Measurements from ENCODE around the gene WDR90. TPM values are rescaled to one million over a fixed set of nuclear protein-coding genes. Genes with fewer than 3 reads are reported as not detected.

The WDR90 gene
- total RNA-seq, 4 donors from 2014 or later = 8.2 to 22.7 (median 16.5) TPM

DNA sequence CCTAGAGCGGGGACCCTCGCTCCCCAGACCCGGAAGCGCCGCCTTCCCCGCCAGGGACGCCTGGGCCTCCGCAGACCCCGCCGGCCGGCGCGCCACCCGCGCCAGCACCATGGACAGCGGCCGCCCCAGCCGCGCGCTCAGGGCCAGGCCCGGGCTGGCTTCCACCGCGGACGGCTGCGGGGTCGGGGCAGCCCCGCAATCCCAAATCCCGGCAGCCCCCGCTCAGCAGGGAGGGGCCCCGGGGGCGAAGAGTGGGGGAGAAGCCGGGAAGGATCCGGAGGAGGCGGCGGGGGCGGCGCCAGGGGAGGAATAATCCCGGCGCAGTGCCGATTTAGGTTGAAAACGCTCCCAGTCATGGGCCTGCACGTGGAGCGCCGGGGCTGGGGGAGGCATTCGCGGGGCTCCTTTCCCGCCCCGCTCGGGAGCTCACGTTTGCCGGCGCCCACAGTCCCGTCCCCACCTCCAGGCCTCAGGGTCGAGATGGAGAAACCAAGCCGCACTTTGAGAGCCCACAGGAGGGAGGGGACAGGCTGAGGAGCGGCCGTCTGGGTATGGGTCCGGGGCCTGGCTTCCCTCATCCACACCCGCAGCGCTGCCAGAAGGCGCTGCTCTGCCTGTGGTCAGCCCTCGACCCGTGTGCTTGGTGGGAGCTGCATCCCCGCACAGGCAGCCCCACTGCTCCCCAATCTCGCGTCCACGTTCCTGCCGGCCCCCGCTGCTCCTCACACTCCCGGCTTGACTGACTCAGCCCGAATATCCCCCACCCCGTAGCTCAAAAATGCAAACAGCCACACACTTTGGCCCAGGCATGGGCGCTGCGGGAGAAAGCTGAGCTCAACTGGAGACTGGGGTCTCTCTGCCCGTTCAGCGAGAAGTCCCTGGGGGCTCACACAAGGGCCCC is 51.8 kb downstream of the WDR90 start:
- Histone ChIP-seq H3K27me3 (peaks cover 0 to 99% (median 61%) of the 10 kb centered on the region in 4 donors), H3K27ac (replicated peaks in 1 of 4) (no peak overlapping the region), H3K4me1 (peaks cover 0 to 33% (median 17%) of the 10 kb centered on the region in 4 donors), H3K36me3 (no peaks in the 10 kb centered on the region), H3K9me3 (no peaks in the 10 kb centered on the region), H3K4me3 (no peak overlapping the region)
- intact Hi-C loops (cut with DNase I) = no loop called here
- TF ChIP-seq, protein P1, sequence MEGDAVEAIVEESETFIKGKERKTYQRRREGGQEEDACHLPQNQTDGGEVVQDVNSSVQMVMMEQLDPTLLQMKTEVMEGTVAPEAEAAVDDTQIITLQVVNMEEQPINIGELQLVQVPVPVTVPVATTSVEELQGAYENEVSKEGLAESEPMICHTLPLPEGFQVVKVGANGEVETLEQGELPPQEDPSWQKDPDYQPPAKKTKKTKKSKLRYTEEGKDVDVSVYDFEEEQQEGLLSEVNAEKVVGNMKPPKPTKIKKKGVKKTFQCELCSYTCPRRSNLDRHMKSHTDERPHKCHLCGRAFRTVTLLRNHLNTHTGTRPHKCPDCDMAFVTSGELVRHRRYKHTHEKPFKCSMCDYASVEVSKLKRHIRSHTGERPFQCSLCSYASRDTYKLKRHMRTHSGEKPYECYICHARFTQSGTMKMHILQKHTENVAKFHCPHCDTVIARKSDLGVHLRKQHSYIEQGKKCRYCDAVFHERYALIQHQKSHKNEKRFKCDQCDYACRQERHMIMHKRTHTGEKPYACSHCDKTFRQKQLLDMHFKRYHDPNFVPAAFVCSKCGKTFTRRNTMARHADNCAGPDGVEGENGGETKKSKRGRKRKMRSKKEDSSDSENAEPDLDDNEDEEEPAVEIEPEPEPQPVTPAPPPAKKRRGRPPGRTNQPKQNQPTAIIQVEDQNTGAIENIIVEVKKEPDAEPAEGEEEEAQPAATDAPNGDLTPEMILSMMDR (IDR thresholded peaks at IDR 0.05) = no peak
- no peak for TF ChIP-seq POLR2A (IDR thresholded peaks at IDR 0.05; ENCODE audit: low read depth)
- no peak for TF ChIP-seq POLR2AphosphoS5 (IDR thresholded peaks at IDR 0.05)
- no peak for TF ChIP-seq EP300 (IDR thresholded peaks at IDR 0.05)
- WGBS = 32% methylated on average over 27 of the region's 76 CpGs
- DNase-seq (ENCODE audit: extremely low spot score) = no peak

DNA sequence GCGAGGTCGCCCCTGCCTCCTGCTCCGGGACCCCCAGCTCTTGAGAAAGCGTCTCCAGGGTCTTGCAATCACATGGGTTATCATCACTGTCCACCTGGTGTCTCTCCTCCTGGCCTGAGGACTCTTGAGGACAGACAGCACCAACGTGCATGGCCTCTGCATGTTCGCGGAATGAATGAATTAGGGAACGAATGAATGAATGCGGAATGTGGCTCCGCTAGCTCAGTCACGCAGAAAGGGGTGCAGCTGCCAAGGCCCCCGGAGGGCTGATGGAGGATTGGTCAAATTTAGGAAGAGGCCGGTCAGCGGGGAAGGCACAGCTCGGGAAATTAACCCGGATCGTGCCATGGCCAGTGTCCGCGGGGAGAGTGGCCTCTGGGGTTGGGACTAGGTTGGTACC is 53.2 kb downstream of the WDR90 start:
- Histone ChIP-seq H3K9me3 (no peaks in the 10 kb centered on the region), H3K36me3 (no peaks in the 10 kb centered on the region), H3K4me3 (no peak overlapping the region), H3K27ac (replicated peaks in 1 of 4) (no peak overlapping the region), H3K4me1 (peaks cover 5 to 40% (median 24%) of the 10 kb centered on the region in 4 donors), H3K27me3 (peaks cover 0 to 99% (median 67%) of the 10 kb centered on the region in 4 donors)
- DNase-seq (ENCODE audit: extremely low spot score) = no peak
- intact Hi-C loops (cut with DNase I) = no loop called here
- WGBS = 89% methylated on average over 19 of the region's 19 CpGs
- TF ChIP-seq POLR2AphosphoS5 (IDR thresholded peaks at IDR 0.05) = no peak
- no peak for TF ChIP-seq EP300 (IDR thresholded peaks at IDR 0.05)
- TF ChIP-seq, protein P1 (IDR thresholded peaks at IDR 0.05) = no peak
- no peak for TF ChIP-seq POLR2A (IDR thresholded peaks at IDR 0.05; ENCODE audit: low read depth)

DNA sequence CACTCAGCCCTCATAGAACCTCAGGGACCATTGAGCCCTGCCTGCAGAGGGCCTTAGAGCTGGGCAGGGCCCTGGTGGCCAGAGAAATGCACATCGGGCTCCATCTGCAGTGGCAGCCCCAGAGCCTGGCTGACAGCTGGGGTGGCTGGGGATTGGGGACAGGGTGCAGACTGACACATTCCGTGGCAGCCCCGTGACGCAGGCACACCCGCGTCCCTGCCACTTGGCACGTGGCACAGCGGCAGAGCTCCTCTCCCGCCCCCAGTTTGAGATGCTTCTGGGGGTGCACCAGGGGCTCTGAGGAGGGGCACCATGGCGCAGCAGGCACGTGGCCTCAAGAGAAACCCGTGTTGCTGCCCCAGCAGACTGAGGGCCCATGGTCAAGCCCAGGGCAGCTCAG is 54.2 kb downstream of the WDR90 start:
- Histone ChIP-seq H3K27ac (replicated peaks in 1 of 4) (no peak overlapping the region), H3K4me3 (no peak overlapping the region), H3K27me3 (peaks cover 0 to 99% (median 74%) of the 10 kb centered on the region in 4 donors), H3K36me3 (no peaks in the 10 kb centered on the region), H3K9me3 (no peaks in the 10 kb centered on the region), H3K4me1 (peaks cover 5 to 40% (median 24%) of the 10 kb centered on the region in 4 donors)
- no peak for DNase-seq (ENCODE audit: extremely low spot score)
- 86% methylated on average over 7 of the region's 12 CpGs for WGBS
- intact Hi-C loops (cut with DNase I) = no loop called here
- TF ChIP-seq EP300 (IDR thresholded peaks at IDR 0.05) = no peak

DNA sequence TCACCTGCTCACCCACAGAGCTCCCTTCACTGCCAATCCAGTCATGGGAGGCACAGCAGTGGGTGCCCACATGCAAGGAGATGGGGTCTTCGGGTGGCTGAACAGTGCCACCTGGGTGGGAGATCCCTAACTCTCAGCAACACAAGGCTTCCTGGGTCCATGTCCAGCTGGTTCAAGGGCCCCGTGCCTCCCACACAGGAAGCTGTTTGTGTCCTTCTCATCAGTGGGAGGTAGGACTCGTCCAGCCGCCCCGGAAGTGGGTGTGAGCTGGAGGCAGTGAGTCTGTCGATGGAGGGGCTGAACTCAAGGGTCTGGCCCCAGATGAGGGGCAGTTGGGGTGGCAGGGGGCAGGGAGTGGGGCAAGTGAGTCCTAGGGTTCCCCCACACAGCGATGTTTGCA is 54.9 kb downstream of the WDR90 start:
- Histone ChIP-seq H3K4me3 (no peak overlapping the region), H3K27ac (replicated peaks in 1 of 4) (no peak overlapping the region), H3K27me3 (peaks cover 0 to 99% (median 80%) of the 10 kb centered on the region in 4 donors), H3K4me1 (peaks cover 5 to 40% (median 24%) of the 10 kb centered on the region in 4 donors), H3K36me3 (no peaks in the 10 kb centered on the region), H3K9me3 (no peaks in the 10 kb centered on the region)
- intact Hi-C loops (cut with DNase I) = no loop called here
- no peak for DNase-seq (ENCODE audit: extremely low spot score)
- WGBS = 83% methylated on average over 1 of the region's 7 CpGs
- TF ChIP-seq POLR2AphosphoS5 (IDR thresholded peaks at IDR 0.05) (no peak), EP300 (IDR thresholded peaks at IDR 0.05) (no peak), POLR2A (IDR thresholded peaks at IDR 0.05; ENCODE audit: low read depth) (no peak)
- TF ChIP-seq, protein P1 (IDR thresholded peaks at IDR 0.05) = no peak

DNA sequence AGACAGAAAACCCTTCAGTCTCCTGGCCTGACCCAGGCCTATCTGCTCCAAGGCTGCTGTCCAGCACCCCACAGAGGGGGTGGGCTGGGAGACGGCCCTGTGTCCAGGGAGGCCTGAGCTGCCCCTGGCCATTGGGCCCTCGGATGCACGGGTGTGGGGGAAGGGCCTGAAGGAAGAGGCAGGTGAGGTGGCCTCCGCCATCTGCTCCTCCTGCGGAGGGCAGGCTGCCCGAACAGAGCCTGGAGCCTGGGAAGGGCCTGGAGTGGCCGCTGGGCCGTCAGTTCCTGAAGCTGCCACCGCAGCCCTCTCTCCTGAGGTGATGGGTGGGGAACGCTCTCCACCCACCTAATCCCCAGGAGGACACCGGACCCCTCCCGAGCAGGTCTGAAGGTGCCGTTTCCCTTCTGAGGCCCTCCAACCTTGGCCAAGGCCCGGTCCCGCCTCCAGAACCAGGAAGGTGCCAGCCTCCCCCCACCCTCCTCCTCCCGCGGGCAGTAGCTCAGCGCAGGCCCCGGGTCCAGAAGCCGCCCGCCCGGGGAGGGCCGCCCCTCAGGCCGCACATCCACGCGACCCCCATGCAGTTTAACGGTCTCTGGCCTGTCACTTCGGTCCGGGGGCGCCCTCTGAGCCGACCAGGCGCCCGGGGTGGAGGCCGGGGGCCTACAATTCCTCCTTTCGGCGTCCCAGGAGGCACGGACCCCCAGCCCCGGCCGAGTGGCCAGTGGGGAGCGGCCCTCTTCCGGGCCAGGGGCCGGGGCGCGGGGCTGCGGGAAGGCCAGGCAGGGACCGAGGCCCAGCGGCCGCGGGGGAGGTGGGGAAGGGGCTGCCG is 55.6 kb downstream of the WDR90 start:
- Histone ChIP-seq H3K27me3 (peaks cover 0 to 99% (median 86%) of the 10 kb centered on the region in 4 donors), H3K4me1 (peaks cover 5 to 44% (median 27%) of the 10 kb centered on the region in 4 donors), H3K9me3 (no peaks in the 10 kb centered on the region), H3K4me3 (no peak overlapping the region), H3K36me3 (no peaks in the 10 kb centered on the region), H3K27ac (replicated peaks in 1 of 4) (no peak overlapping the region)
- intact Hi-C loops (cut with DNase I) = no loop called here
- no peak for DNase-seq (ENCODE audit: extremely low spot score)
- TF ChIP-seq POLR2A (IDR thresholded peaks at IDR 0.05; ENCODE audit: low read depth) = no peak
- TF ChIP-seq, protein P1 (IDR thresholded peaks at IDR 0.05) = no peak
- no peak for TF ChIP-seq POLR2AphosphoS5 (IDR thresholded peaks at IDR 0.05)
- no peak for TF ChIP-seq EP300 (IDR thresholded peaks at IDR 0.05)
- 20% methylated on average over 3 of the region's 50 CpGs for WGBS

All from esophagus muscularis mucosa (tissue), 4 donors.